Stimulated activated naive B cell treated with anti-CD40 and anti-IgM and Interleukin-4, amounts not matched to agents 10 μg/mL and 1 μg/mL and 100 μg/mL, for 72 hours (primary cell): ENCODE results near the gene REXO4.

ENCODE experiments used
- ATAC-seq, 2 donors: fragments of 150-1000 bp; cut with Tn5 transposase; replicated peaks; 2 replicates each; pipeline ENCODE4 v1.10.0; 2021; ENCODE audit warnings: moderate library complexity in 1 of 2
- DNase-seq: peaks from one replicate; pipeline ENCODE4 v3.0.0; 2021
- H3K27ac Mint-ChIP-seq: one replicate; pipeline ENCODE4 v1.8.0; 2022; ENCODE audit warnings: mild to moderate bottlenecking, mixed read lengths
- H3K27me3 Mint-ChIP-seq, 2 donors: one replicate each; pipeline ENCODE4 v1.8.0; 2022; ENCODE audit warnings: mixed read lengths in 2 of 2
- H3K36me3 Mint-ChIP-seq, 2 donors: one replicate each; pipeline ENCODE4 v1.8.0; 2022; ENCODE audit warnings: mixed read lengths in 2 of 2, mild to moderate bottlenecking in 1 of 2
- H3K4me1 Mint-ChIP-seq, 2 donors: one replicate each; pipeline ENCODE4 v1.8.0; 2022; ENCODE audit warnings: mixed read lengths in 2 of 2, mild to moderate bottlenecking in 1 of 2
- H3K4me3 Mint-ChIP-seq, 2 donors: one replicate each; pipeline ENCODE4 v1.8.0; 2022; ENCODE audit warnings: mild to moderate bottlenecking in 2 of 2, mixed read lengths in 2 of 2, moderate library complexity in 1 of 2
- H3K9me3 Mint-ChIP-seq, 2 donors: one replicate each; pipeline ENCODE4 v1.8.0; 2022; ENCODE audit warnings: mixed read lengths in 2 of 2, mild to moderate bottlenecking in 1 of 2

The REXO4 gene

GRCh38 chr9:133367778-133368177, 50.0 kb downstream of the REXO4 start:
- DNase-seq (no peak), ATAC-seq (no peak)
- Mint-ChIP-seq H3K27me3 (no peaks in the 10 kb centered on the region), H3K9me3 (no peaks in the 10 kb centered on the region), H3K4me1 (peaks cover 41 to 48% of the 10 kb centered on the region in 2 donors), H3K36me3 (peaks cover 33 to 70% of the 10 kb centered on the region in 2 donors), H3K27ac (no peak overlapping the region), H3K4me3 (no peak overlapping the region)

- ATAC-seq (no peak), DNase-seq (no peak)
- Mint-ChIP-seq H3K4me1 (peaks cover 36 to 42% of the 10 kb centered on the region in 2 donors), H3K36me3 (peaks cover 34 to 68% of the 10 kb centered on the region in 2 donors), H3K27ac (no peak overlapping the region), H3K27me3 (no peaks in the 10 kb centered on the region), H3K9me3 (no peaks in the 10 kb centered on the region), H3K4me3 (no peak overlapping the region)
These were observed 50.6 kb downstream of the REXO4 start for GRCh38 chr9:133367221-133367620.

GRCh38 chr9:133366435-133366834, 51.4 kb downstream of the REXO4 start:
- ATAC-seq (no peak), DNase-seq (no peak)
- H3K4me1 Mint-ChIP-seq = peaks cover 30 to 41% of the 10 kb centered on the region in 2 donors
- no peaks in the 10 kb centered on the region for H3K9me3 Mint-ChIP-seq
- H3K36me3 Mint-ChIP-seq = peaks cover 37 to 71% of the 10 kb centered on the region in 2 donors
- H3K27ac Mint-ChIP-seq = no peak overlapping the region
- no peaks in the 10 kb centered on the region for H3K27me3 Mint-ChIP-seq
- no peak overlapping the region for H3K4me3 Mint-ChIP-seq

- Mint-ChIP-seq H3K4me3 (no peak overlapping the region), H3K27me3 (no peaks in the 10 kb centered on the region), H3K4me1 (peaks cover 27 to 43% of the 10 kb centered on the region in 2 donors), H3K36me3 (peaks cover 39 to 69% of the 10 kb centered on the region in 2 donors), H3K27ac (peak overlapping the region; percentile 31), H3K9me3 (no peaks in the 10 kb centered on the region)
- DNase-seq (no peak), ATAC-seq (no peak)
These were observed 55.3 kb downstream of the REXO4 start for GRCh38 chr9:133362359-133363044.

- Mint-ChIP-seq H3K9me3 (no peaks in the 10 kb centered on the region), H3K4me3 (no peak overlapping the region), H3K27me3 (no peaks in the 10 kb centered on the region), H3K36me3 (peaks cover 39 to 64% of the 10 kb centered on the region in 2 donors), H3K4me1 (peaks cover 25 to 51% of the 10 kb centered on the region in 2 donors), H3K27ac (peak overlapping the region; percentile 10)
- ATAC-seq = no peak
- no peak for DNase-seq
These were observed 56.2 kb downstream of the REXO4 start for GRCh38 chr9:133361507-133362092.

GRCh38 chr9:133360400-133361393, 57.1 kb downstream of the REXO4 start:
- no peaks in the 10 kb centered on the region for H3K27me3 Mint-ChIP-seq
- H3K4me3 Mint-ChIP-seq = no peak overlapping the region
- DNase-seq = no peak
- ATAC-seq = no peak
- H3K9me3 Mint-ChIP-seq = no peaks in the 10 kb centered on the region
- peaks cover 25 to 51% of the 10 kb centered on the region in 2 donors for H3K4me1 Mint-ChIP-seq
- H3K27ac Mint-ChIP-seq = no peak overlapping the region
- peaks cover 39 to 59% of the 10 kb centered on the region in 2 donors for H3K36me3 Mint-ChIP-seq

DNA sequence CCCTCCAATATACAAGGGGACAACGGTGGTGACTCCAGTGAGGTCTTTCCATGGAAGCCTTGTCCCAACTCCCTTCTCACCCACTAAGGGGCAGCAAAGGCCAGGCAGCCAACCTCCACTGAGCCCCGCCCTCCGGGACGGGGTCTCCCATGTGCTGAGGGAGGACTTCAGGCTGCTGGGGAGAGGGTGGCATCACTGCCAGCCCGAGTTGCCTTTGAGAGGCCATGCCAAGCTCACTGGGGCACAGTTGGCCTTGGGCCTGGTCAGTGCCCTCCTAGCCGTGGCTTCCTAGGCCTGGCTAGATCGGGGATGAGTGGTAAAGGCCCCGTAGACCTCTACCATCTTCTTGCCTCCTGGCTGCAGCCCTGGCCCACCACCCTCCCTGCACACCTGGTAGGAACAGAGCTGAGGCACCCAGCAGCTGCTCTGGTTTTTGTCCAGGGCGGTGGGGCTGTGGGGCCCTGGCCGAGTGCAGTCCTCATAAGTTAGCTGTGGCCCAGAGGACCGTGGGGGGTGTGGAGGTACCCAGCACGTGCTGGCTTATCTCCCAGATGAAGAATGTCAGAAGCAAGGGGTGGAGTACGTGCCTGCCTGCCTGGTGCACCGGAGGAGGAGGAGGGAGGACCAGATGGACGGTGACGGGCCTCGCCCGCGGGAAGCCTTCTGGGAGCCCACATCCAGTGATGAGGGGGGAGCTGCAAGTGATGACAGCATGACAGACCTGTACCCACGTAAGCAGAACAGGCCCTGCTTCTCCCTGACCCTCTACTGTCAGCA, 58.2 kb downstream of the REXO4 start:
- no peaks in the 10 kb centered on the region for H3K27me3 Mint-ChIP-seq
- no peak overlapping the region for H3K4me3 Mint-ChIP-seq
- peak overlapping the region; percentile 80 for H3K27ac Mint-ChIP-seq
- DNase-seq = no peak
- H3K9me3 Mint-ChIP-seq = no peaks in the 10 kb centered on the region
- peaks cover 32 to 59% of the 10 kb centered on the region in 2 donors for H3K4me1 Mint-ChIP-seq
- ATAC-seq = no peak
- peaks cover 36 to 53% of the 10 kb centered on the region in 2 donors for H3K36me3 Mint-ChIP-seq

DNA sequence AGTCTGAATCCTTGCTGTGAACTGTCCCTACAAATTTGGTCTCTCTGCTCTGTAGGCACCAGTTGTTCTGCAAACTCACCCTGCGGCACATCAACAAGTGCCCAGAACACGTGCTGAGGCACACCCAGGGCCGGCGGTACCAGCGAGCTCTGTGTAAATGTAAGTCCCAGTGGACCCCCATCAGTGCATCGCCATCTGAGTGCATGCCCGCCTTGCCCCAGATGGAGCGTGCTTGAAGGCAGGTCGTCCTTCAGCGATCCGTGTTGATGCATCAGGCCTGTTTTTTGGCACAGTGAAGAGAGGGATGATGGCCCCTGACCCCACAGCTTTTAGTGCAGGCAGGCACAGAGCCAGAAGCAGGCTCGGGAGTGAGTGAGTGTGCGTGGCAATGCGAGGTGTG, 60.2 kb downstream of the REXO4 start:
- Mint-ChIP-seq H3K4me1 (peaks cover 40 to 79% of the 10 kb centered on the region in 2 donors), H3K27me3 (no peaks in the 10 kb centered on the region), H3K4me3 (peak overlapping the region; percentile 91 to 96), H3K9me3 (no peaks in the 10 kb centered on the region), H3K36me3 (peaks cover 25 to 45% of the 10 kb centered on the region in 2 donors), H3K27ac (peak overlapping the region; percentile 73)
- ATAC-seq (no peak), DNase-seq (no peak)

GRCh38 chr9:133356391-133357091, 61.3 kb downstream of the REXO4 start, which contains the start of the genes SURF1 and SURF2:
Gene SURF1 (minus strand): TSS chr9:133356487. CDS start chr9:133356453, 34 bp downstream.
Gene SURF2 (plus strand): TSS chr9:133356550. CDS start chr9:133356593, 43 bp downstream.
- Mint-ChIP-seq H3K4me3 (peak within 1 kb of the TSS; percentile 91 to 96), H3K27ac (peak within 1 kb of the TSS; percentile 92), H3K4me1 (peaks cover 44 to 78% of the 10 kb centered on the region in 2 donors), H3K27me3 (no peaks in the 10 kb centered on the region), H3K36me3 (peaks cover 26 to 46% of the 10 kb centered on the region in 2 donors), H3K9me3 (no peaks in the 10 kb centered on the region)
- ATAC-seq (peak; percentile 85 to 91), DNase-seq (peak; percentile 81)
